ENCODE measurements around the gene ZBTB20.

ZBTB20 gene

GRCh38 chr3:114985776-114986175 lies 161.3 kb downstream of the ZBTB20 start:
- no peak for TF ChIP-seq CTCF (conservative IDR thresholded peaks at IDR 0.05; ENCODE audit: low read depth)
- ChIA-PET CTCF (no interaction called here), POLR2A (ENCODE audit: low non-redundant PET) (no interaction called here)
- DNase-seq (ENCODE audit: low spot score) = no peak
- H3K27ac ChIP-seq = no peak overlapping the region

GRCh38 chr3:114983248-114983647 lies 163.8 kb downstream of the ZBTB20 start:
- ChIA-PET POLR2A (ENCODE audit: low non-redundant PET) (no interaction called here), CTCF (no interaction called here)
- TF ChIP-seq CTCF (conservative IDR thresholded peaks at IDR 0.05; ENCODE audit: low read depth) = no peak
- no peak overlapping the region for H3K27ac ChIP-seq
- DNase-seq (ENCODE audit: low spot score) = no peak

- H3K27ac ChIP-seq = no peak overlapping the region
- no peak for TF ChIP-seq CTCF (conservative IDR thresholded peaks at IDR 0.05; ENCODE audit: low read depth)
- CTCF ChIA-PET = no interaction called here
- POLR2A ChIA-PET (ENCODE audit: low non-redundant PET) = no interaction called here
- no peak for DNase-seq (ENCODE audit: low spot score)
Measured at GRCh38 chr3:114974387-114974786, 172.7 kb downstream of the ZBTB20 start.

- CTCF ChIA-PET = no interaction called here
- DNase-seq (ENCODE audit: low spot score) = no peak
- H3K27ac ChIP-seq = no peak overlapping the region
- POLR2A ChIA-PET (ENCODE audit: low non-redundant PET) = no interaction called here
- TF ChIP-seq CTCF (conservative IDR thresholded peaks at IDR 0.05; ENCODE audit: low read depth) = no peak
Measured at GRCh38 chr3:114973536-114973935, 173.6 kb downstream of the ZBTB20 start.

- no peak overlapping the region for H3K27ac ChIP-seq
- TF ChIP-seq CTCF (conservative IDR thresholded peaks at IDR 0.05; ENCODE audit: low read depth) = no peak
- no peak for DNase-seq (ENCODE audit: low spot score)
- ChIA-PET CTCF (no interaction called here), POLR2A (ENCODE audit: low non-redundant PET) (no interaction called here)
Measured at GRCh38 chr3:114967168-114967567, 179.9 kb downstream of the ZBTB20 start.

- H3K27ac ChIP-seq = no peak overlapping the region
- ChIA-PET POLR2A (ENCODE audit: low non-redundant PET) (no interaction called here), CTCF (no interaction called here)
- no peak for DNase-seq (ENCODE audit: low spot score)
- no peak for TF ChIP-seq CTCF (conservative IDR thresholded peaks at IDR 0.05; ENCODE audit: low read depth)
Measured at GRCh38 chr3:114962189-114962588, 184.9 kb downstream of the ZBTB20 start.

GRCh38 chr3:114958930-114959329 lies 188.2 kb downstream of the ZBTB20 start:
- ChIA-PET CTCF (no interaction called here), POLR2A (ENCODE audit: low non-redundant PET) (no interaction called here)
- DNase-seq (ENCODE audit: low spot score) = no peak
- no peak for TF ChIP-seq CTCF (conservative IDR thresholded peaks at IDR 0.05; ENCODE audit: low read depth)
- no peak overlapping the region for H3K27ac ChIP-seq

Data from RWPE1 (cell line).